ENCODE results near the gene LRRC3.

The LRRC3 gene

GRCh38 chr21:44454747-44455523 is at the start of gene LRRC3:
Gene LRRC3 (plus strand): TSS chr21:44455510. CDS start chr21:44456645, 1,135 bp downstream.
- Mint-ChIP-seq H3K27ac (no peak within 1 kb of the TSS), H3K4me1 (peaks cover 11% of the 10 kb centered on the region), H3K27me3 (ENCODE audit: low read depth, poor library complexity) (peaks cover 44% of the 10 kb centered on the region), H3K36me3 (ENCODE audit: low read depth) (no peaks in the 10 kb centered on the region), H3K9me3 (peaks cover 33% of the 10 kb centered on the region), H3K4me3 (peak within 1 kb of the TSS; percentile 79)
- TF ChIP-seq CTCF (IDR thresholded peaks at IDR 0.05), result no peak
- DNase-seq, result peak; percentile 97

GRCh38 chr21:44405948-44406872 is 49.1 kb upstream of the LRRC3 start:
- no peaks in the 10 kb centered on the region for H3K36me3 Mint-ChIP-seq (ENCODE audit: low read depth)
- no peak for TF ChIP-seq CTCF (IDR thresholded peaks at IDR 0.05)
- H3K9me3 Mint-ChIP-seq, result peaks cover 31% of the 10 kb centered on the region
- no peaks in the 10 kb centered on the region for H3K4me1 Mint-ChIP-seq
- H3K4me3 Mint-ChIP-seq, result no peak overlapping the region
- no peaks in the 10 kb centered on the region for H3K27me3 Mint-ChIP-seq (ENCODE audit: low read depth, poor library complexity)
- DNase-seq, result no peak
- no peak overlapping the region for H3K27ac Mint-ChIP-seq

- H3K27me3 Mint-ChIP-seq (ENCODE audit: low read depth, poor library complexity), result peaks cover 5% of the 10 kb centered on the region
- H3K36me3 Mint-ChIP-seq (ENCODE audit: low read depth), result no peaks in the 10 kb centered on the region
- H3K9me3 Mint-ChIP-seq, result peaks cover 31% of the 10 kb centered on the region
- no peak overlapping the region for H3K27ac Mint-ChIP-seq
- H3K4me3 Mint-ChIP-seq, result no peak overlapping the region
- no peak for TF ChIP-seq CTCF (IDR thresholded peaks at IDR 0.05)
- H3K4me1 Mint-ChIP-seq, result no peaks in the 10 kb centered on the region
- DNase-seq, result no peak
Measured at GRCh38 chr21:44406953-44407352, 48.4 kb upstream of the LRRC3 start.

GRCh38 chr21:44407493-44407892 is 47.8 kb upstream of the LRRC3 start:
- Mint-ChIP-seq H3K36me3 (ENCODE audit: low read depth) (no peaks in the 10 kb centered on the region), H3K27ac (no peak overlapping the region), H3K27me3 (ENCODE audit: low read depth, poor library complexity) (peaks cover 5% of the 10 kb centered on the region), H3K9me3 (peaks cover 31% of the 10 kb centered on the region), H3K4me3 (no peak overlapping the region), H3K4me1 (no peaks in the 10 kb centered on the region)
- no peak for TF ChIP-seq CTCF (IDR thresholded peaks at IDR 0.05)
- DNase-seq, result no peak

GRCh38 chr21:44408226-44408625 is 47.1 kb upstream of the LRRC3 start:
- TF ChIP-seq CTCF (IDR thresholded peaks at IDR 0.05), result no peak
- Mint-ChIP-seq H3K9me3 (peaks cover 31% of the 10 kb centered on the region), H3K4me1 (no peaks in the 10 kb centered on the region), H3K4me3 (no peak overlapping the region), H3K36me3 (ENCODE audit: low read depth) (no peaks in the 10 kb centered on the region), H3K27ac (no peak overlapping the region), H3K27me3 (ENCODE audit: low read depth, poor library complexity) (peaks cover 5% of the 10 kb centered on the region)
- no peak for DNase-seq
